Measurements from ENCODE around the gene STK24.

DNA sequence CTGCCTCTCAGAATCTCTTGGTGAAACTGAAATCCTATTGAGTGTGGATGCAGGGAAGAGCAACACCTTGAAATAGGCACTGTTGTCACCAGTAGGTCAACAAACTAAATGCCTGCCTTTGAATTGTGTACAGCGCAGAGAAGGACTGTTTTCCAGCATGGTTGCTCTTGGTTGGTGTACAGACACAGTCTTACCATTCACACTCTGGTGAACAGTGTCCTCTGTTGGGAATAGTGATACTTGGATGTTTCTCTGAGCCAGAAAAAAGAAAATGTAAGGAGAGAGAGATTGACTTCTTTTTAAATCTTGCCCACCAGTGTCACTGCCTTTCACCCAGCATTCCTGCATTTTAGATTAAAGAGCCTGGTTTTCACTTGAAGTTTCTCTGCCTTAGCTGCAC lies 179.7 kb downstream of the STK24 start:
- TF ChIP-seq CTCF (IDR thresholded peaks at IDR 0.05; ENCODE audit: low read depth, low read length, poor library complexity, severe bottlenecking) (no peak), EZH2phosphoT487 (IDR thresholded peaks at IDR 0.05; ENCODE audit: borderline replicate concordance, low read length) (no peak)
